Endothelial cell of umbilical vein (primary cell): Measurements from ENCODE around the gene MALAT1. TPM values are rescaled to one million over a fixed set of nuclear protein-coding genes. Genes with fewer than 3 reads are reported as not detected.

ENCODE experiments used
- BruUV-seq: library from RNA; stranded (reverse); fragments of 400-500 nt; replicated peaks from 2 replicates; lab custom pipeline; 2021; lab: Mats Ljungman, UMichigan
- CTCF ChIA-PET: fragments of 300-600, 350-600 bp; sonication (Branson Sonifier 250); formaldehyde crosslinking; loops from one replicate; lab custom pipeline; 2021; ENCODE audit warnings: antibody characterized with exemption, inconsistent platforms; lab: Charles Lee
- POLR2A ChIA-PET: fragments of 300-600, 350-600 bp; sonication (Branson Sonifier 250); formaldehyde crosslinking; loops from one replicate; lab custom pipeline; 2021; ENCODE audit warnings: antibody characterized with exemption, inconsistent platforms; lab: Charles Lee
- DNase-seq: peaks from one replicate; pipeline ENCODE4 v3.0.0-alpha.2; 2011; ENCODE audit warnings: low read depth, low spot score
- FAIRE-seq: peaks from 2 replicates; lab custom pipeline; 2011; peaks lifted over from hg19 to GRCh38; lab: Jason Lieb, UNC
- H2AFZ ChIP-seq: 2 replicates; pipeline ENCODE4 v1.6.0; 2012; ENCODE audit warnings: low read depth, low read length, control low read depth, inconsistent platforms
- H3K27ac ChIP-seq: 2 replicates; pipeline ENCODE4 v1.5.1; 2011; ENCODE audit warnings: low read depth, mild to moderate bottlenecking, control low read depth, low read length, moderate library complexity; ENCODE audit not compliant: insufficient read depth
- H3K27me3 ChIP-seq, 2 experiments: 2 replicates each; pipeline versions ENCODE4 v1.6.0 to v1.6.1; 2011; ENCODE audit warnings: low read length in 2 of 2, mixed read lengths in 1 of 2; ENCODE audit not compliant: control insufficient read depth in 2 of 2, insufficient read depth in 2 of 2
- H3K36me3 ChIP-seq, 2 experiments: 2 replicates in 1 of 2; 3 replicates in 1 of 2; pipeline ENCODE4 v1.5.1; 2011; ENCODE audit warnings: low read length in 2 of 2, mild to moderate bottlenecking in 1 of 2, moderate library complexity in 1 of 2; ENCODE audit not compliant: control insufficient read depth in 2 of 2, insufficient read depth in 2 of 2; ENCODE audit errors: extremely low read depth in 1 of 2
- H3K4me1 ChIP-seq: 3 replicates; pipeline ENCODE4 v1.5.1; 2011; ENCODE audit warnings: mild to moderate bottlenecking, low read length; ENCODE audit not compliant: control insufficient read depth, insufficient read depth; ENCODE audit errors: extremely low read depth
- H3K4me2 ChIP-seq: 2 replicates; pipeline ENCODE4 v1.6.1; 2011; ENCODE audit warnings: low read length, control low read depth, mixed read lengths; ENCODE audit not compliant: insufficient read depth
- H3K4me3 ChIP-seq, 3 experiments: fragments of 200-600 bp in 1 of 3; sonication (generic), shearing (Covaris generic) in 1 of 3; replicated peaks in 1 of 3; 2 replicates each; pipeline ENCODE4 v1.5.1; 2011 to 2016; ENCODE audit warnings: control low read depth in 3 of 3, low read length in 3 of 3, mild to moderate bottlenecking in 2 of 3, inconsistent platforms in 1 of 3, low read depth in 1 of 3, moderate library complexity in 1 of 3; ENCODE audit not compliant: insufficient read depth in 1 of 3
- H3K79me2 ChIP-seq: 2 replicates; pipeline ENCODE4 v1.6.0; 2012; ENCODE audit warnings: low read length, inconsistent platforms; ENCODE audit not compliant: control insufficient read depth, insufficient read depth
- H3K9ac ChIP-seq: replicated peaks from 2 replicates; pipeline ENCODE3; 2011; ENCODE audit warnings: low read length, control low read depth; ENCODE audit not compliant: insufficient read depth; ENCODE audit errors: extremely low read depth
- H3K9me1 ChIP-seq: replicated peaks from 3 replicates; pipeline ENCODE4 v1.6.0; 2011; ENCODE audit warnings: mild to moderate bottlenecking, low read length; ENCODE audit not compliant: control insufficient read depth, insufficient read depth; ENCODE audit errors: extremely low read depth
- H3K9me3 ChIP-seq: replicated peaks from 2 replicates; pipeline ENCODE4 v1.5.1; 2012; ENCODE audit warnings: low read length, inconsistent platforms; ENCODE audit not compliant: control insufficient read depth, insufficient read depth
- H4K20me1 ChIP-seq: replicated peaks from 2 replicates; pipeline ENCODE3; 2011; ENCODE audit warnings: mild to moderate bottlenecking, low read length; ENCODE audit not compliant: control insufficient read depth, insufficient read depth; ENCODE audit errors: extremely low read depth
- CTCF ChIP-seq, 2 donors: IDR thresholded peaks; 1 replicate in 1 of 2; 2 replicates in 1 of 2; pipeline ENCODE4 v1.5.1; 2011; ENCODE audit warnings: low read length in 2 of 2, mild to moderate bottlenecking in 2 of 2, moderate library complexity in 2 of 2, control low read depth in 1 of 2, inconsistent platforms in 1 of 2, low read depth in 1 of 2; ENCODE audit not compliant: insufficient read depth in 1 of 2; ENCODE audit errors: extremely low read depth in 1 of 2
- EZH2 ChIP-seq: IDR thresholded peaks from 2 replicates; pipeline ENCODE4 v1.6.1; 2012; ENCODE audit warnings: borderline replicate concordance, low read depth, mild to moderate bottlenecking, moderate library complexity, low read length, inconsistent platforms; ENCODE audit not compliant: severe bottlenecking
- FOS ChIP-seq: IDR thresholded peaks from 2 replicates; pipeline ENCODE4 v1.6.1; 2011; ENCODE audit warnings: mild to moderate bottlenecking, low read length, moderate library complexity, borderline replicate concordance; ENCODE audit not compliant: insufficient read depth
- GATA2 ChIP-seq: IDR thresholded peaks from 2 replicates; pipeline ENCODE4 v1.7.0; 2011; ENCODE audit warnings: low read depth, mild to moderate bottlenecking, moderate library complexity, mixed read lengths, low read length; ENCODE audit not compliant: insufficient read length, insufficient read depth
- JUN ChIP-seq: IDR thresholded peaks from 2 replicates; pipeline ENCODE4 v1.6.1; 2011; ENCODE audit warnings: borderline replicate concordance, low read depth; ENCODE audit not compliant: insufficient read length, insufficient read depth
- MAX ChIP-seq: IDR thresholded peaks from 2 replicates; pipeline ENCODE4 v1.6.1; 2011; ENCODE audit not compliant: insufficient read depth, insufficient read length
- MYC ChIP-seq: IDR thresholded peaks from one replicate; pipeline ENCODE4 v1.6.1; 2011; ENCODE audit warnings: mild to moderate bottlenecking, low read depth, low read length
- POLR2A ChIP-seq: IDR thresholded peaks from 2 replicates; pipeline ENCODE4 v1.6.1; 2012; ENCODE audit warnings: low read depth, mild to moderate bottlenecking, control low read depth, low read length
- POLR2AphosphoS5 ChIP-seq: IDR thresholded peaks from 2 replicates; pipeline ENCODE4 v1.6.1; 2012; ENCODE audit warnings: low read depth, mild to moderate bottlenecking, control low read depth, low read length, moderate library complexity; ENCODE audit not compliant: insufficient read depth
- dilution Hi-C: fragments of 300-500 bp; cut with MboI; formaldehyde crosslinking; loops from one replicate; pipeline ENCODE4 v1.15.0; 2019; ENCODE audit warnings: low sequenced_read_pairs; ENCODE audit not compliant: extremely low pct_ligation_motif_present
- intact Hi-C: fragments of 100-400 bp; cut with micrococcal nuclease; formaldehyde crosslinking; loops from one replicate; pipeline ENCODE4 v1.10.0; 2022
- polyA plus RNA-seq, 4 experiments: library from polyadenylated mRNA; depleted of rRNA in 3 of 4; stranded (reverse) in 3 of 4; unstranded in 1 of 4; fragments of >200 nt; gene quantifications; 2 replicates each; pipeline versions ENCODE4 v1.2.1 to v1.2.3, GENCODE V29; 2011 to 2012; ENCODE audit warnings: missing spikeins in 1 of 4
- total RNA-seq: library from RNA; stranded (reverse); gene quantifications from 2 replicates; pipeline ENCODE4 v1.2.3, GENCODE V29; 2021

The MALAT1 gene
- total and polyA plus RNA-seq, 2 donors (not counting 3 experiments of a cell fraction or from before 2014, with no cell fraction given): 491 to 7,529 TPM

- intact Hi-C loops (no loop called here), dilution Hi-C loops (no loop called here)
- no peak for FAIRE-seq
- TF ChIP-seq JUN: no peak
- no peak for TF ChIP-seq POLR2AphosphoS5
- TF ChIP-seq FOS: no peak
- no peak for TF ChIP-seq GATA2
- TF ChIP-seq EZH2: no peak
- no peak for TF ChIP-seq POLR2A
- TF ChIP-seq CTCF (IDR thresholded peaks at IDR 0.05; ENCODE audit: extremely low read depth in 1 of 2, insufficient read depth in 1 of 2, low read depth in 1 of 2, low read length in 2 of 2): no peak
- TF ChIP-seq MAX: no peak
- TF ChIP-seq MYC: no peak
- H2AFZ ChIP-seq: no peak overlapping the region
- H3K4me2 ChIP-seq: no peak overlapping the region
- no peaks in the 10 kb centered on the region for H3K9me3 ChIP-seq
- no peak overlapping the region for H3K27ac ChIP-seq
- peaks cover 0 to 24% of the 10 kb centered on the region in 2 experiments for H3K36me3 ChIP-seq
- H3K9ac ChIP-seq: no peak overlapping the region
- no peaks in the 10 kb centered on the region for H3K27me3 ChIP-seq
- ChIA-PET CTCF (interaction anchor here (1.2 to 6.1 kb wide), 3 partner anchors 14 to 48 kb away, joined by 3 to 206 read pairs (median 146); partner anchors contain the start of genes FAM89B, KCNK7 and ZNRD2), POLR2A (no interaction called here)
- H4K20me1 ChIP-seq: no peaks in the 10 kb centered on the region
- peaks cover 6% of the 10 kb centered on the region for H3K4me1 ChIP-seq
- no peaks in the 10 kb centered on the region for H3K9me1 ChIP-seq
- BruUV-seq: no TSS peak
- H3K79me2 ChIP-seq: no peaks in the 10 kb centered on the region
- no peak for DNase-seq
- no peak overlapping the region for H3K4me3 ChIP-seq
These were observed 44.0 kb downstream of the MALAT1 start for GRCh38 chr11:65542738-65543390.
